ENCODE data around the gene CAPN2.
"Not testable (repeated sequence)": the region's sequence is repeated elsewhere in the genome, so short reads cannot be mapped to it uniquely, and the experiment has no call there.

CAPN2 gene

GRCh38 chr1:223810586-223810985, 98.2 kb downstream of the CAPN2 start:
- DNase-seq (ENCODE audit: low read depth, low spot score): no peak
- no peak overlapping the region for H3K4me3 ChIP-seq (ENCODE audit: low read length)

GRCh38 chr1:223811634-223812101, 99.3 kb downstream of the CAPN2 start:
- DNase-seq (ENCODE audit: low read depth, low spot score): no peak

DNA sequence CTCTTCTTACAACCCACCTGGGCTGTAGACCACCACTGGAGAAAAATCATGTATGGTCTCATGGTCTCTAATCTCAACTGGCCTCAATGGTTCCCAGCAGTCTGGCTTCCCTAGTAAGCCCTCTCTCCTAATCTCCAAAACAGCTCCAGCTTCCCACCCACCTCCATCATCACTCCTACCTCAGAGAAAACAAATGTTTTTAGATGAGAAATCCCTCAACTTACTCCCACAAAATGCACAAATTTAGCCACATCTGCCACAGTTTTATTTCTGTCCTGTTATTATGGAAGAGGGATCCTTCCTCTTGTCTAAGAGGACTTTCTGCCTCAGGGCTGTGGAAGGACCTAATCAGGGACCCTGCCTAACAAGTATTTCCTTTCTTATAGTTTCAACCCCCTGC, 101.3 kb downstream of the CAPN2 start:
- no peak overlapping the region for H3K4me3 ChIP-seq (ENCODE audit: low read length)
- no peak for DNase-seq (ENCODE audit: low read depth, low spot score)

More at GRCh38 chr1:223811634-223812101, 99.3 kb downstream of the CAPN2 start:
- no peak overlapping the region for H3K4me3 ChIP-seq (ENCODE audit: low read length)

DNA sequence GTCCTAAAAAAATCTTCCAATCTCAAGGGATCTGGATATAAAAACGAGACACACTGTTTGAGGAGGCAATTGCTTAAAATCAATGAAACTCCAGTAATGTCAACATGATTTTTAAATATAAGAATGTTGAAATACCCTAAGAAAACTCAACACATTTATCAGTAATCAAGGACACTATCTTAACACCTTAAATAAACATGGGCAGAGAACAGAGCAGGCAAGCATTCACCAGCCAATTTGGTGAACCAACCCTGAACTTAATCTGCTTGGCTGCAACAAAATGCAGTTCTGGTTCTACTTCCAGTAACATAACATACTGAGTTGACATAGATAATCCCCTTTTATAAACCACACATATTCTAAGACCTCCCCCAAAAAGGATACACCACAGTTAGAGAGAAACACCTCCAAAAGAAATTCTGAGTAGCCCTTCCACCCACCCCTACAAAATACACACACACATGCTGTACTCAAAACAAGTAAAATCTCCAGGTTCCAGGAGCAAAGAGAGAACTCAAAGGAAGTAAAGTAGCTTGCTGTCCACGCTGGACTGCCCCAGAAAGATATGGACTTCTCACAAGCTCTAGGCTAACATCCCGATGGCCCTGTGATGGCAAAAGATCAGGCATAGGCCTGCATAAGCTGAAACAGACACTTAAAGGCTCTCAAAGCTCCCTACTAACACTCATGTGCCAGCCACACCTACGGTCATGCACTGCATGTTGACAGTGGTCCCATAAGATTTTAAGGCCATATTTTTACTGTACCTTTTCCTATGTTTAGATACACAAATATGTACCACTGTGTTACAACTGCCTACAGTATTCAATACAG, 102.9 kb downstream of the CAPN2 start:
- H3K4me3 ChIP-seq (ENCODE audit: low read length): no peak overlapping the region
- DNase-seq (ENCODE audit: low read depth, low spot score): no peak

DNA sequence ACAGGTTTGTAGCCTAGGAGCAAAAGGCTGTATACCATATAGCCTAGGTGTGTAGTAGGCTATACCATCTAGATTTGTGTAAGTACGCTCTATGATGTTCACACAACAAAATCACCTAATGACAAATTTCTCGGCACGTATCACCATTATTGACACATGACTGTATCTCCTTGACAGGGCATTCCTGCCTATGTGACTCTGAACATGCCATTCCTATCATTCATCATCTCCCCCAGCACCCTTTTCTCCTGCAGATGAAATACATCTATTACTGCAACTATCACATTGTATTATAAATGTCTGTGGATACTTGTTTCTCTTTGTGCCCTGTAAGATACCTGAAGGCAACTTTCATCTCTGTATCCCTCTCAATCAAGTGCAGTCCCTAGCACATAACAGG, 103.5 kb downstream of the CAPN2 start:
- no peak for DNase-seq (ENCODE audit: low read depth, low spot score)
- H3K4me3 ChIP-seq (ENCODE audit: low read length): no peak overlapping the region

DNA sequence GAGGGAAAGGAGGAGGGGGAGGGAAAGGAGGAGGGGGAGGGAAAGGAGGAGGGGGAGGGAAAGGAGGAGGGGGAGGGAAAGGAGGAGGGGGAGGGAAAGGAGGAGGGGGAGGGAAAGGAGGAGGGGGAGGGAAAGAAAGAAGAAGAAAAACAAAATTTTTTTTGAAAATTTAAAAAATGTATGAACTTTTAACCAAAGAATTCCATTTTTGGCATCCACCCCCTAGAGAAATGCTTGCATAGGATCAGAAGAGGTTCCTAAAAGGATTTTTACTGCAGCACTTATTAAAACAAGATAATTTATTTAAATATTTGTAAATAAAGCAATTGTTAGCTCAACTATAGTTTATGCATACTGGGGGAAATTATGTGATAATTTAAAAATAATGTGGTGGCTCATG, 104.9 kb downstream of the CAPN2 start:
- not testable (repeated sequence) for DNase-seq (ENCODE audit: low read depth, low spot score); H3K4me3 ChIP-seq (ENCODE audit: low read length)

GRCh38 chr1:223819730-223820514, 107.6 kb downstream of the CAPN2 start:
- no peak for DNase-seq (ENCODE audit: low read depth, low spot score)
- H3K4me3 ChIP-seq (ENCODE audit: low read length): no peak overlapping the region

- no peak overlapping the region for H3K4me3 ChIP-seq (ENCODE audit: low read length)
- DNase-seq (ENCODE audit: low read depth, low spot score): no peak
Observed at GRCh38 chr1:223820515-223820858, 108.1 kb downstream of the CAPN2 start.

DNA sequence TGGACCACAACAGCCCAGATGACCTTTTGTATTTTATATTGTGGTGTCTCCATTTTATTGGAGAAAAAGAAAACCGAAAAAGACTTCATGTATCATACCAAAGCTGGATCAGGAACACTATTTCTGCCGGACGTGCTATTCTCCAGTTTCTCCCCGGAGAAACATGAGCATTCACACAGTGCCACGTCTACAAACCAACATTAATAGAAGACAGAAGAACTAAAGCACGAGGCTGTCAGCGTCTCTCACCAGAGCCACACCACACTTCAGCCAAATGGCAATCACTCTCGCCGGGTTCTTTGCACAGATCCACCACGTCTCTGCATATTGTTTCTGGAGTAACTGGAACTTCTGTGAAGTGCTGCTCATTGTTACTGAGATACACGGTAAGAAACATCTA, 108.6 kb downstream of the CAPN2 start:
- no peak overlapping the region for H3K4me3 ChIP-seq (ENCODE audit: low read length)
- DNase-seq (ENCODE audit: low read depth, low spot score): no peak

GRCh38 chr1:223824287-223824686, 111.9 kb downstream of the CAPN2 start:
- no peak for DNase-seq (ENCODE audit: low read depth, low spot score)
- H3K4me3 ChIP-seq (ENCODE audit: low read length): no peak overlapping the region

DNA sequence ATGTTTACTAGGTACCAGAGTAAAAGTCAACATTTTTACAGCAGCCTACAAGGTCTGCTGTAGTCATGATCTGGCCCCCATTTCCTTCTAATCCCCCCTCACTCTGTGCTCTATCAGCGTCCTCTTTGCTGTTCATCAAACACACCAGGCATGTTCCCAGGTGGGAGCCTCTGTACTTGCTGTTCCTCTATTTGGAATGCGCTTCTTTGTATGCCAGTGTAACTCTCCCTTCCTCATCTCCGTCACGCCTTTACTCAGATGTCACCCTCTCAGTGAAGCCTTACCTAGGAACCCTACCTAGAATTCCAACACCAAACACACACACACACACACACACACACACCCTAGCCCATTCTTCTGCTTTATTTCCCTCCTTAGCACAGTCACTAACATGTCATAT, 112.4 kb downstream of the CAPN2 start:
- no peak for DNase-seq (ENCODE audit: low read depth, low spot score)
- H3K4me3 ChIP-seq (ENCODE audit: low read length): no peak overlapping the region

Data from Jurkat, Clone E6-1 (cell line).